Prostate gland (tissue), 2 donors: ENCODE measurements around the gene CYBC1. TPM values are rescaled to one million over a fixed set of nuclear protein-coding genes. Genes with fewer than 3 reads are reported as not detected.

Experiments used
- DNase-seq: peaks from one replicate; pipeline ENCODE4 v3.0.0-alpha.2; 2019; ENCODE audit warnings: low spot score
- H3K27ac ChIP-seq, 2 donors: fragments of 200-600 bp; sonication (generic); 2 replicates each; pipeline ENCODE4 v1.5.1; 2017 to 2019
- H3K27me3 ChIP-seq: fragments of 200-600 bp; sonication (generic); replicated peaks from 2 replicates; pipeline ENCODE4 v1.5.1; 2019; ENCODE audit not compliant: insufficient read depth
- H3K36me3 ChIP-seq, 2 donors: fragments of 200-600 bp; sonication (generic); 1 replicate in 1 of 2; 2 replicates in 1 of 2; pipeline versions ENCODE4 v1.5.1 to v1.8.1; 2017 to 2019
- H3K4me1 ChIP-seq: fragments of 200-600 bp; sonication (generic); replicated peaks from 2 replicates; pipeline ENCODE4 v1.5.1; 2019
- H3K4me3 ChIP-seq, 2 donors: fragments of 200-600 bp; sonication (generic); 2 replicates each; pipeline ENCODE4 v1.5.1; 2017 to 2019
- H3K9me3 ChIP-seq: fragments of 200-600 bp; sonication (generic); 2 replicates; pipeline ENCODE4 v1.5.1; 2017
- POLR2A ChIP-seq: fragments of 450-650 bp; IDR thresholded peaks from one replicate; pipeline ENCODE4 v1.6.1; 2016; ENCODE audit warnings: antibody characterized with exemption, mild to moderate bottlenecking
- POLR2AphosphoS5 ChIP-seq: sonication (generic); formaldehyde crosslinking; IDR thresholded peaks from one replicate; pipeline ENCODE4 v1.6.1; 2017; ENCODE audit warnings: antibody characterized with exemption
- WGBS: methylation state at CpG from one replicate; pipeline ENCODE4 v1.1.5; 2018; 5-methylcytosine and 5-hydroxymethylcytosine counted together
- intact Hi-C: fragments of 100-400 bp; cut with DNase I; formaldehyde crosslinking; loops from one replicate; pipeline ENCODE4 v1.14.2; 2022
- total RNA-seq, 2 donors: library from RNA; depleted of rRNA; stranded (reverse); fragments of >200 nt; gene quantifications; one replicate each; pipeline ENCODE4 v1.1.0, GENCODE V29; 2016
- TF ChIP-seq, protein P1 (sequence below), 4 experiments: fragments of 200-600 bp in 2 of 4; fragments of 450-650 bp in 2 of 4; sonication (generic) in 2 of 4; IDR thresholded peaks; 1 replicate in 3 of 4; 2 replicates in 1 of 4; pipeline ENCODE4 v1.5.1; 2016 to 2019; ENCODE audit warnings: antibody characterized with exemption in 4 of 4, mild to moderate bottlenecking in 2 of 4, moderate library complexity in 2 of 4

CYBC1 gene
- total RNA-seq, 2 donors from 2014 or later: 74.3 to 81.8 TPM

- no peaks in the 10 kb centered on the region for H3K4me1 ChIP-seq
- TF ChIP-seq POLR2A (no peak), POLR2AphosphoS5 (no peak)
- peaks cover 9% of the 10 kb centered on the region in 2 donors for H3K36me3 ChIP-seq
- no peaks in the 10 kb centered on the region for H3K27me3 ChIP-seq
- no peak overlapping the region for H3K27ac ChIP-seq
- H3K9me3 ChIP-seq: no peaks in the 10 kb centered on the region
- intact Hi-C loops: no loop called here
- H3K4me3 ChIP-seq: no peak overlapping the region
- 78% methylated on average over 13 of the region's 13 CpGs for WGBS
- DNase-seq: no peak
Observed at GRCh38 chr17:82486231-82487094, 35.9 kb upstream of the CYBC1 start.

DNA sequence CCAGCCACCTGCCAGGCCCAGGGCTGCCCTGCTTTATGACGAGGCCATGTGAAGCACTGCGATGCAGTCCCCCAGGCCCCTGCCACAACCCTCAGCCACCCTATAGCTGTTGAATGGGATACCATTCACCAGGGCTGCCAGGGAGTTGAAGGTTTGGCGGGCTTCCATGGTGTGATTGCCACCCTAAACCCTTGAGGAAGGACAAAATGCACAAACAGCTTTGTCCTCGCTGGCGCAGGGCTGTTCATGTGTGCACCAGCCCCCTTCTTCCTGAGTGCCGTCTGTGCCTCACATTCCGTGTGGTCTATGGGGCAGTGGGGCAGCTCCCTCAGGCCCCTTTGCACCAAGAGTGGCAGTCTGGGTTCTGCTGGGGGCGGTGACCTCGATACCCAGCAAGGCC is 33.3 kb upstream of the CYBC1 start:
- WGBS: 94% methylated on average over 9 of the region's 9 CpGs
- intact Hi-C loops: no loop called here
- H3K36me3 ChIP-seq: peaks cover 9 to 24% of the 10 kb centered on the region in 2 donors
- no peak overlapping the region for H3K4me3 ChIP-seq
- no peak overlapping the region for H3K27ac ChIP-seq
- no peaks in the 10 kb centered on the region for H3K4me1 ChIP-seq
- no peaks in the 10 kb centered on the region for H3K9me3 ChIP-seq
- H3K27me3 ChIP-seq: no peaks in the 10 kb centered on the region
- no peak for DNase-seq
- TF ChIP-seq, protein P1, sequence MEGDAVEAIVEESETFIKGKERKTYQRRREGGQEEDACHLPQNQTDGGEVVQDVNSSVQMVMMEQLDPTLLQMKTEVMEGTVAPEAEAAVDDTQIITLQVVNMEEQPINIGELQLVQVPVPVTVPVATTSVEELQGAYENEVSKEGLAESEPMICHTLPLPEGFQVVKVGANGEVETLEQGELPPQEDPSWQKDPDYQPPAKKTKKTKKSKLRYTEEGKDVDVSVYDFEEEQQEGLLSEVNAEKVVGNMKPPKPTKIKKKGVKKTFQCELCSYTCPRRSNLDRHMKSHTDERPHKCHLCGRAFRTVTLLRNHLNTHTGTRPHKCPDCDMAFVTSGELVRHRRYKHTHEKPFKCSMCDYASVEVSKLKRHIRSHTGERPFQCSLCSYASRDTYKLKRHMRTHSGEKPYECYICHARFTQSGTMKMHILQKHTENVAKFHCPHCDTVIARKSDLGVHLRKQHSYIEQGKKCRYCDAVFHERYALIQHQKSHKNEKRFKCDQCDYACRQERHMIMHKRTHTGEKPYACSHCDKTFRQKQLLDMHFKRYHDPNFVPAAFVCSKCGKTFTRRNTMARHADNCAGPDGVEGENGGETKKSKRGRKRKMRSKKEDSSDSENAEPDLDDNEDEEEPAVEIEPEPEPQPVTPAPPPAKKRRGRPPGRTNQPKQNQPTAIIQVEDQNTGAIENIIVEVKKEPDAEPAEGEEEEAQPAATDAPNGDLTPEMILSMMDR (IDR thresholded peaks at IDR 0.05): no peak
- TF ChIP-seq POLR2AphosphoS5 (no peak), POLR2A (no peak)

DNA sequence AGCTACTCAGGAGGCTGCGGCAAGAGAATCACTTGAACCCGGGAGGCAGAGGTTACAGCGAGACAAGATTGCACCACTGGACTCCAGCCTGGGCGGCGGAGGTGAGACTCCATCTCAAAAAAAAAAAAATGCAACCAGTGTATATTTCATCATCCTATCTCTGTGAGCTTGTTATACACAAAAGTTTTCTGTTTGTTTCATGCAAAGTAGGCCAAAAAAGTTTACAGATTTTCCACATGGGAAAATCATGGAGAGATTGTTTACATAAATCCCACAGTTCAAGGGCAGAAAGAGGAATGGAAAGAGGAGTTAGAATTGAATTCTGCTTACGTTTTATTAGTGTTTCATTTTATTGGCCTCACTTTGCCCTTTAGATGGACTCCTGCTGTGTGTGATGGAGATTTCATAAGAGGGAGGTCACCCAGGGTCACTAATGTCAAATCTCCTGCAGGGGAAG is 32.7 kb upstream of the CYBC1 start:
- H3K27ac ChIP-seq: no peak overlapping the region
- no peaks in the 10 kb centered on the region for H3K27me3 ChIP-seq
- WGBS: 93% methylated on average over 6 of the region's 6 CpGs
- no peaks in the 10 kb centered on the region for H3K4me1 ChIP-seq
- no peak for DNase-seq
- intact Hi-C loops: no loop called here
- H3K4me3 ChIP-seq: no peak overlapping the region
- TF ChIP-seq, protein P1 (IDR thresholded peaks at IDR 0.05): no peak
- no peak for TF ChIP-seq POLR2AphosphoS5
- no peak for TF ChIP-seq POLR2A
- H3K9me3 ChIP-seq: no peaks in the 10 kb centered on the region
- peaks cover 9 to 26% of the 10 kb centered on the region in 2 donors for H3K36me3 ChIP-seq

- TF ChIP-seq POLR2AphosphoS5 (no peak), POLR2A (no peak)
- TF ChIP-seq, protein P1 (IDR thresholded peaks at IDR 0.05): no peak
- intact Hi-C loops: no loop called here
- Histone ChIP-seq H3K4me1 (no peaks in the 10 kb centered on the region), H3K27me3 (no peaks in the 10 kb centered on the region), H3K36me3 (peaks cover 0 to 26% of the 10 kb centered on the region in 2 donors), H3K27ac (no peak overlapping the region), H3K4me3 (no peak overlapping the region), H3K9me3 (no peaks in the 10 kb centered on the region)
- WGBS: 96% methylated on average over 9 of the region's 9 CpGs
- no peak for DNase-seq
Observed at GRCh38 chr17:82480318-82480717, 29.8 kb upstream of the CYBC1 start.

DNA sequence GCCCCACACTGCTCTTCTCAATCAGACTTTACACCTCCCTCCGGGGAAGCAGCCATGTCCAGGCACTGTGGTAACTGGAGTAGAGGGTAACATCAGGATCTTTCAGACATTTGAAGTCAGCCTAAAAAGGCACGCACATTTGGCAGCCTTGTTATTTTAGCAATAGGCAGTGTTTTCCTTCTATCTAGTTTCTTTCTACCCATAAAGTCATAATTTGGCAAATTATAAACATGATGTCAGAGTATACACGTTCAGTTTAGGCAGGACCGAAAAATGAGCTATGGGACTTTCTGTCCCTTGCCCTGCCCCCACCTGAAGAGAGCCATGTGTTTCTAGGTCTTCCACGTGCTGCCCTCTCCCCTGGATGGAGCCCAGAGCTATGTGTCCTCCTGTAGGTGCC is 29.1 kb upstream of the CYBC1 start:
- Histone ChIP-seq H3K4me3 (no peak overlapping the region), H3K36me3 (peaks cover 0 to 24% of the 10 kb centered on the region in 2 donors), H3K27ac (no peak overlapping the region), H3K4me1 (no peaks in the 10 kb centered on the region), H3K9me3 (no peaks in the 10 kb centered on the region), H3K27me3 (no peaks in the 10 kb centered on the region)
- no peak for TF ChIP-seq POLR2A
- no peak for TF ChIP-seq POLR2AphosphoS5
- TF ChIP-seq, protein P1 (IDR thresholded peaks at IDR 0.05): no peak
- no peak for DNase-seq
- intact Hi-C loops: no loop called here
- 79% methylated on average over 5 of the region's 5 CpGs for WGBS
